ENCODE results near the gene C2CD5.

Gene C2CD5

DNA sequence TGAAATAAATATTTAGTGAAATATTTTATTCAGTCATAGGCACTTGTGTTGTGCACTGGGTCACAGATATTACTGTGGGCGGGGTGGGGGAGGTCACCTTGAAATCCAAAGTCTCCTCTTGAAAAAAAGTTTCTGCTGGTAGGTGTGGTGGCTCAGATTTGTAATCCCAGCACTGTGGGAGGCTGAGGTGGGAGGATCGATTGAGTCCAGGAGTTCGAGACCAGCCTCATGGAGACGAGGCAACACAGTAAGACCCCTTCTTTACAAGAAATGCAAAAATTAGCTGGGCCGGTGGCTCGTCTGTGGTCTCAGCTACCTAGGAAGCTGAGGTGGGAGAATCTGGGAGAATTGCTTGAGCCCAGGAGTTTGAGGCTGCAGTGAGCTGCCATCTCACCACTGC, 913 bp upstream of the C2CD5 start:
- TF ChIP-seq ZNF274 (IDR thresholded peaks at IDR 0.05; ENCODE audit: low read depth, low read length), result no peak
- H3K4me3 ChIP-seq (ENCODE audit: low read length), result peak overlapping the region; percentile 77; the same call in 1 of the 2 replicates

- H3K4me3 ChIP-seq (ENCODE audit: low read length), result peak overlapping the region; percentile 77
- TF ChIP-seq ZNF274 (IDR thresholded peaks at IDR 0.05; ENCODE audit: low read depth, low read length), result no peak
These were observed 900 bp downstream of the C2CD5 start for GRCh38 chr12:22543246-22544037.

DNA sequence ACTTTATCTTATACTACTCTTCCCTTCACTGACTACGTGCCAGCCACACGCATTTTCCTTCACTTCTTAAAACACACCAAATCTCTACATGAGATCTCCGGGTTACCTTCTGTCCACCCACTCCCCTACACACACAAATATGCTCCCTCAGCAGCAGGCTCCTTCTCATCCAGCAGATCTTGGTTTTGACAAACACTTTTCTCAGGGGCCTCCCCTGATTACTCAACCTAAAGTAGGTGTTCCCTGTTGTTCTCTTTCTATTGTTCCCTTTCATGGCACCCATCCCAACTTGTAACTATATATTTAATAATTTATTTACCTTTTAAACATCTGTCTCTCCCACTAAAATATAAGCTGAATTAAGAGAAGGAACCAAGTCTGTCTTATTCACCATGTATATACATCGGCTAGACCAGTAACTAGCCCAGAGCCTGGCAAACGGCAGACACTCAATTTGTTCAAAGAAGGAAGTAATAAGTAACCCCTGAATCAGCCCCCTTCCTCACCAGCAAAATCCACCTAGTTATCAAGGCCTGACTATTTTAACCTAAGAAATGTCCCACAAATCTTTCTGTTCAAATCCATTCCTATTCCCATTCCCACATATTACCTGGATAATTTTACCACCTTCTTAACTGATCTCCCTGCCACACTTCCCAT, 2.7 kb downstream of the C2CD5 start:
- TF ChIP-seq ZNF274 (IDR thresholded peaks at IDR 0.05; ENCODE audit: low read depth, low read length), result no peak
- peak overlapping the region; percentile 26; the same call in 1 of the 2 replicates for H3K4me3 ChIP-seq (ENCODE audit: low read length)

GRCh38 chr12:22539055-22539454, 5.3 kb downstream of the C2CD5 start:
- no peak overlapping the region for H3K4me3 ChIP-seq (ENCODE audit: low read length)
- TF ChIP-seq ZNF274 (IDR thresholded peaks at IDR 0.05; ENCODE audit: low read depth, low read length), result no peak

- no peak overlapping the region for H3K4me3 ChIP-seq (ENCODE audit: low read length)
- TF ChIP-seq ZNF274 (IDR thresholded peaks at IDR 0.05; ENCODE audit: low read depth, low read length), result no peak
These were observed 6.0 kb downstream of the C2CD5 start for GRCh38 chr12:22538311-22538710.

GRCh38 chr12:22536971-22537544, 7.3 kb downstream of the C2CD5 start:
- no peak overlapping the region for H3K4me3 ChIP-seq (ENCODE audit: low read length)
- TF ChIP-seq ZNF274 (IDR thresholded peaks at IDR 0.05; ENCODE audit: low read depth, low read length), result no peak

DNA sequence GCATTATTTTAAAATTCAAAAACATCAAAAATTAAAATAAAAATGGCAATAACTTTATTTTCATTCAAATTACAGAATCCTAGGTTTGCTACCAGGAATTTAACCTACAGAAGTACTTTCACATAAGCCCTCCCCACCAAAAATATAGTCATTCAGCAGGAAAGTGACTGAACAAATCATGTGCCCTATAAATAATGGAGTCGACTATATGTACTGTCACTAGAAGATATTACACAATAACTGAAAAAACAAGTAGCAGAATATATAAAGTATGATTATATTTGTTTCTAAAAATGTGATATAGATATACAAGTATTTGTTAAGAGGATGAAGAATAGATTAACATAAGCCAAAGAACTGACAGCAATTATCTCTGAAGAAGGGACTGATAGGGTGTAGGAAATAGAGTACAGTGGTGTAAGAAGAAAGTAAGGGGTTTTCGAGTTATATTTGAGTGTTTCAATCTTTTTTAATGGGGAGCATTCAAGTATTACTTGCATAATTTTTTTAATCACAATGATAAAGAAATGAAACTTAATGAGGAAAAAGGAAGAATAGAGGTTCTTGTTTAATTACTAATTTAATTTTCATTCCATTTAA, 7.9 kb downstream of the C2CD5 start:
- no peak for TF ChIP-seq ZNF274 (IDR thresholded peaks at IDR 0.05; ENCODE audit: low read depth, low read length)

GRCh38 chr12:22535478-22535877, 8.9 kb downstream of the C2CD5 start:
- no peak overlapping the region for H3K4me3 ChIP-seq (ENCODE audit: low read length)
- no peak for TF ChIP-seq ZNF274 (IDR thresholded peaks at IDR 0.05; ENCODE audit: low read depth, low read length)

More for the DNA sequence above, 7.9 kb downstream of the C2CD5 start:
- H3K4me3 ChIP-seq (ENCODE audit: low read length), result no peak overlapping the region

GRCh38 chr12:22535038-22535437, 9.3 kb downstream of the C2CD5 start:
- no peak for TF ChIP-seq ZNF274 (IDR thresholded peaks at IDR 0.05; ENCODE audit: low read depth, low read length)
- H3K4me3 ChIP-seq (ENCODE audit: low read length), result no peak overlapping the region

DNA sequence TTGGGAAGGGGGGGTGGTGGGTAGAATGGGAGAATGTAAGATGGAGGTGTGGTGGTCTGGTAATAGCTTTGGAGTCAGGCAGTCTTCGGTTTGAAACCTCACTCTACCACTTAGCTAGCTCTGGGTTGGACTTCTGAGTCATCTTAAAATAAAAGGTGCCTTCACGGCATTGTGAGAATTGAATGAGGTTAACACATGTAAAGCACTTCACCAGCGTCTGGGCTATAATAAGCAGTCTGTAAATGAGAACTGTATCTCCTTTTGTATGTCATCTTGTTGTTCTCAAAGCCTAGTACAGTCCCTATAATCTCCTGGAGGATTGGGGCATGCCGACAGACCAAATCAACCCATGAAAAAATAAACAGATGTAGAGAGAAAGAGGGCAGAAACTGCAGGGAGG, 11.2 kb downstream of the C2CD5 start:
- no peak for TF ChIP-seq ZNF274 (IDR thresholded peaks at IDR 0.05; ENCODE audit: low read depth, low read length)
- no peak overlapping the region for H3K4me3 ChIP-seq (ENCODE audit: low read length)

DNA sequence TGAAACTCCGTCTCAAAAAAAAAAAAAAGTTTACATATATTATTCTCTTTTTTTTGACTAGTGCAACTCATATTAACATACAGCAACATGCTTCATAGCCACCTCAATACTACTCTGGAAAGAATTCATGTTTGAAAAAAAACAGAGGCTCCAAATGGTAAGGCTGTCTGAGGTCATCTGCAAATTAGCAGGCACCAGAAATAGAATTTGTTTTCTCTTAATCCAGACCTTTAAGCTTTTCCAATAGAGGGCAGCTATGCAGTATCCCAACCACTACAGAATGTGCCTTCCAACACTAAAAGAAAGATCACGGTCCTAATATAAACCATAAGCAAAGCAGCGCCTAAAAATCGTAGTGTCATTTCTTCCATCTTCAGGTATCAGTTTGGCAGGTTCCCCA, 12.0 kb downstream of the C2CD5 start:
- TF ChIP-seq ZNF274 (IDR thresholded peaks at IDR 0.05; ENCODE audit: low read depth, low read length), result no peak

GRCh38 chr12:22531205-22531604, 13.1 kb downstream of the C2CD5 start:
- TF ChIP-seq ZNF274 (IDR thresholded peaks at IDR 0.05; ENCODE audit: low read depth, low read length), result no peak
- no peak overlapping the region for H3K4me3 ChIP-seq (ENCODE audit: low read length)

More for the DNA sequence above, 12.0 kb downstream of the C2CD5 start:
- H3K4me3 ChIP-seq (ENCODE audit: low read length), result no peak overlapping the region

GRCh38 chr12:22529281-22530060, 14.9 kb downstream of the C2CD5 start:
- no peak for TF ChIP-seq ZNF274 (IDR thresholded peaks at IDR 0.05; ENCODE audit: low read depth, low read length)
- no peak overlapping the region for H3K4me3 ChIP-seq (ENCODE audit: low read length)

DNA sequence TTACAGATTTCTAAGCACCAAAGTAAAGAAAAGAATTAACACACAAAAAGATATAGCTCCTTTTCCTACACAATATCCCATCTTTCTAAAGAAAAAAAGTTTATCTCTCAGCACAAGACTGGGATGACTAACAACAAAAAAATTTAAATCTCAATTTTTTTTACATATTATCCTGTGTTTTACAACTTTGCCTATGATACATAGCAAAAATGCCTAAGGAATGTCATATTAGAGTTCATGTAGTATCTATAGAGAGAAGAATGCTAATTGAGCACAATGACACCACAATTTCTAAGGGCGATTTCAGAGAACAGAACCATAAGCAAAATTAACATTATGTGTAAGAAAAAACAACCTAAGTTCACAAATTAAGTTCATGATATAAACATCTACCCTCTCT, 16.3 kb downstream of the C2CD5 start:
- no peak for TF ChIP-seq ZNF274 (IDR thresholded peaks at IDR 0.05; ENCODE audit: low read depth, low read length)
- no peak overlapping the region for H3K4me3 ChIP-seq (ENCODE audit: low read length)
